Fibroblast of the aortic adventitia (primary cell): ENCODE data around the gene OTOGL. TPM values are rescaled to one million over a fixed set of nuclear protein-coding genes. Genes with fewer than 3 reads are reported as not detected.
"Not testable (repeated sequence)": the region's sequence is repeated elsewhere in the genome, so short reads cannot be mapped to it uniquely, and the experiment has no call there.

ENCODE experiments used
- DNase-seq: peaks from one replicate; pipeline ENCODE4 v3.0.0-alpha.2; 2010; ENCODE audit warnings: low read depth
- H3K4me3 ChIP-seq: 2 replicates; pipeline ENCODE4 v1.5.1; 2011; ENCODE audit warnings: low read depth, mild to moderate bottlenecking, control low read depth, low read length, moderate library complexity
- CTCF ChIP-seq: IDR thresholded peaks from 2 replicates; pipeline ENCODE4 v1.5.1; 2011; ENCODE audit warnings: mild to moderate bottlenecking, low read length, control low read depth, inconsistent platforms; ENCODE audit not compliant: insufficient read depth
- total RNA-seq: library from RNA; depleted of rRNA; stranded (reverse); fragments of >200 nt; gene quantifications from 2 replicates; pipeline ENCODE4 v1.2.3, GENCODE V29; 2012; ENCODE audit warnings: low replicate concordance

OTOGL gene
- total RNA-seq, 1 donor = 0.27 TPM

GRCh38 chr12:80059875-80060274, 39.5 kb upstream of the OTOGL start:
- DNase-seq = no peak
- H3K4me3 ChIP-seq = no peak overlapping the region
- TF ChIP-seq CTCF = no peak

GRCh38 chr12:80064269-80064668, 35.1 kb upstream of the OTOGL start:
- no peak for DNase-seq
- no peak overlapping the region for H3K4me3 ChIP-seq
- no peak for TF ChIP-seq CTCF

DNA sequence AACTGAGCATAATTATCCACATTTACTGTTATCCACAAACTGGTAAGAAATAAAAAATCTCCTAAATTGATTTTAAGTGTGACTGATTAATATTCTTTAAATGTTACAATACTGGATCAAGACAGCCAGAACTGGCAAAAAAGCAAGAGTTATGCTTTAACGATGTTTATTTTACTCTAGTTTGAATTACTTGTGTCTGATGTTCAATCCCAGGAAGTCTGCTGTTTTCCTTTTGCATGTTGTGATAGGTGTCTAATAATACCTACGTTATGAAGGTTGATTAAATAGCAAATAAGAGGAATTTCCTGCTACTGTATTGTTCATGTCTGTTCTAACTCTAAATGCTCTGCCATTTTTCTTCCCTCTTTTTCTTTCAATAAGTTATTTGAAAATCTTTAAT, 34.4 kb upstream of the OTOGL start:
- no peak for TF ChIP-seq CTCF
- no peak overlapping the region for H3K4me3 ChIP-seq
- DNase-seq = no peak

- TF ChIP-seq CTCF = no peak
- H3K4me3 ChIP-seq = no peak overlapping the region
- no peak for DNase-seq
Observed at GRCh38 chr12:80068173-80068572, 31.2 kb upstream of the OTOGL start.

DNA sequence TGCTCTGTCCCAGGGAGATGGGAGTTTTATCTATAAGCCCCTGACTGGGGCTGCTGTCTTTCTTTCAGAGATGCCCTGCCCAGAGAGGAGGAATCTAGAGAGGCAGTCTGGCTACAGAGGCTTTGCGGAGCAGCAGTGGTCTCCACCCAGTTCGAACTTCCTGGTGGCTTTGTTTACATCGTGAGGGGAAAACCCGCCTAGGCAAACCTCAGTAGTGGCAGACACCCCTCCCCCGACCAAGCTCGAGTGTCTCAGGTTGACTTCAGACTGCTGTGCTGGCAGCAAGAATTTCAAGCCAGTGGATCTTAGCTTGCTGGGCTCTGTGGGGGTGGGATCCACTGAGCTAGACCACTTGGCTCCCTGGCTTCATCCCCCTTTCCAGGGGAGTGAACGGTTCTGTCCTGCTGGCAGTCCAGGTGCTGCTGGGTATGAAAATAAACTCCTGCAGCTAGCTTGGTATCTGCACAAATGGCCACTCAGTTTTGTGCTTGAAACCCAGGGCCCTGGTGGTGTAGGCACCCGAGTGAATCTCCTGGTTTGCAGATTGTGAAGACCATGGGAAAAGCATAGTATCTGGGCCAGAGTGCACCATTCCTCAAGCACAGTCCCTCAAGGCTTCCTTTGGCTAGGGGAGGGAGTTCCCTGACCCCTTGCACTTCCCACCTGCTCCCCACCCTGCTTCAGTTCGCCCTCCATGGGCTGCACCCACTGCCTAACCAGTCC, 15.3 kb upstream of the OTOGL start:
- H3K4me3 ChIP-seq, DNase-seq: not testable (repeated sequence)

- no peak overlapping the region for H3K4me3 ChIP-seq
- no peak for TF ChIP-seq CTCF
- no peak for DNase-seq
Observed at GRCh38 chr12:80086025-80086424, 13.3 kb upstream of the OTOGL start.

DNA sequence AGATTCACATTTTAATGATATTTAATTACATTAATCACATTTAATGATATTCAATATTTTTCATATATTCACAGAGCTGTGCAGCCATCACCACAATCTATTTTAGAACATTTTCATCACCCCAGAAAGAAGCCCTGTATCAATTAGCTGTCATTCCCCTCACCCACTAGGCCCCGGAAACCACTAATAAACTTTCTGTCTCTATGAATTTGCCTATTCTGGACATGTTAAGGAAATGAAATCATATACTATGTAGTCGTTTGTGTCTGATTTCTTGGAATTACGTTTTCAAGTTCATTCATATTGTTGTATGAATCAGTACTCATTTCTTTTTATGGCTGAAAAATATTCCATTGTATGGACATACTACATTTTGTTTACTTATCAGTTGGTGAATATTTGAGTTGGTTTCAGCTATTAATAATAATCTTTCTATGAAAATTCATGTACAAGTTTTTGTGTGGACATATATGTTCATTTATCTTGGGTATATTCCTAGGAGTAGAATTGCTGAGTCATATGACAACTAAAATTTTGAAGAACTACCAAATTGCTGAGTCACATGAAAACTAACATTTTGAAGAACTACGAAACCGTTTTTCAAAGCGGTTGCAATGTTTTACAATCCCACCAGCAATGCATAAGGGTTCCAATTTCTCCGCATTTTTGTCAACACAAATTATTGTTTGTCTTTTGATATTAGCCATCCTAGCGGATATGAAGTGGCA, 11.7 kb upstream of the OTOGL start:
- peak; percentile 15 for DNase-seq
- no peak overlapping the region for H3K4me3 ChIP-seq
- no peak for TF ChIP-seq CTCF
